Measurements from ENCODE around the gene LMBRD2. TPM values are rescaled to one million over a fixed set of nuclear protein-coding genes. Genes with fewer than 3 reads are reported as not detected.
A peak's percentile ranks its signal among the peaks of the same experiment; 100 is the strongest.

The LMBRD2 gene
- total RNA-seq, 2 experiments from 2014 or later, result 12.9 to 16.9 TPM

DNA sequence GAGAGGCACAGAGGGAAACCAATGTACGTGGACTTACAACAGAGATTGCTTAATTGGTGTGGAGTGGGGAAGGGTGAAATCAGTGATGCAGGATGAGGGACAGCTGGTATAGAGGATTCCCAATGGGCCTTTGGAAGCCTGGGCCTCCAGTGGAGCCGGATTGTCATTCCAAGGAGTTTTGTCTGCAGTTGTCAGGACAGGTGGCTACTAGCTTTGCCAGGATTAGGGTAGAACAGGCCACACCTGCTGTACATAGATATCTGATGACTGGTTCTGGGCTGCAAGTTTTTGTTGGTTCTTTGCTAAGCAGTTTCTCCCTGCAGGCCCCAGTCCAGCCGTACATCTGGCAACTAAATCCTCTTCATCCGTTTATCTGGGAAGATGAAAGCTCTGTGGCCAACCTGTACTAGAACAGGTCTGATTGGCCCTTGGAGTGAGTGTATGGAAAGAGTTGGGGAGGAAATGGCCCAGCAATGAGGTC, 4.5 kb upstream of the LMBRD2 start:
- peaks cover 67% of the 10 kb centered on the region for H3K36me3 Mint-ChIP-seq (ENCODE audit: low read depth)
- no peak overlapping the region for H3K27ac Mint-ChIP-seq
- ChIA-PET CTCF (interaction anchor here (0.9 to 1.3 kb wide), 3 partner anchors 9 to 88 kb away, joined by 3 to 5 read pairs (median 3); no protein-coding TSS in a partner anchor), POLR2A (no interaction called here)
- H3K4me3 Mint-ChIP-seq, result no peak overlapping the region
- H3K9me3 Mint-ChIP-seq, result no peaks in the 10 kb centered on the region
- DNase-seq, result no peak
- no peaks in the 10 kb centered on the region for H3K27me3 Mint-ChIP-seq
- peaks cover 73% of the 10 kb centered on the region for H3K4me1 Mint-ChIP-seq

DNA sequence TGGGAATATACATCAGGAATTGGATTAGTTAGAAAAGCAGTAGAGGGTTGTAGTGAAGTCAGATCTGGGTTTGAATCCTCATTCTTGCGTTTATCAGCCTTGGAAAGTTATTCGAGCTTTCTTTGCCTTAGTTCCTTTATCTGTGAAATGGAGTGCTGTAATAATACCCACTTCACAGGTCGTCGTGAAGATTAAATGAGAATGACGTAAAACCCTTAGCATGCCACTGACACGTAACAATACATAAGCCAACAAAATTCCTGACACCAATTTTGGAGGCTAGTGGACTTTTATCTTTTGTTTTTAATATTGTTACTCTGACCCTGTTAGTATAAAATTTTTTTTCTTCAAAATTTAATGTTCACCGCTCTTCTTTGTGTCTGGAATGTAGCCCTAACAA, 3.6 kb upstream of the LMBRD2 start:
- Mint-ChIP-seq H3K36me3 (ENCODE audit: low read depth) (peaks cover 67% of the 10 kb centered on the region), H3K4me3 (no peak overlapping the region), H3K27ac (no peak overlapping the region), H3K9me3 (no peaks in the 10 kb centered on the region), H3K27me3 (no peaks in the 10 kb centered on the region), H3K4me1 (peaks cover 72% of the 10 kb centered on the region)
- no peak for DNase-seq
- CTCF ChIA-PET, result interaction anchor here (1.1 to 1.3 kb wide), 2 partner anchors 10 to 82 kb away, joined by 3 to 5 read pairs; no protein-coding TSS in a partner anchor
- POLR2A ChIA-PET, result no interaction called here

DNA sequence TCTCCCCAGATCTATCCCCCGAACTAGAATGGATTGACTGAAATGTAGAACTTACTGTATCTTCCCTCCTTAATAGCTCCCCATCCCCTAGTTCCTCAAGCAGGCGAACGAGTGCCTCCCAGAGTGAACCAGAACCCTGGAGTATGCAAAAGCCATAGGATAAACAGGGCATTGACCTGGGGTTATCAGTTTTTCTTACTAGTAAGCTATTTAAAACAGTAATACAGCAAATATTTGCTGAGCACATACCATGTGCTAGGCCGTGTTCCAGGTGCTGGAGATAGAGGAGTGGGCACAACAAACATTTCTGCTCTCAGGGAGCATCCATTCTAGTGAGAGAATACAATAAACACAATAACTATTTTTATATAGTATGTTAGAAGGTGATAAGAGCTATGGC, 2.0 kb upstream of the LMBRD2 start:
- H3K27ac Mint-ChIP-seq, result peak overlapping the region; percentile 7
- no peak for DNase-seq
- CTCF ChIA-PET, result interaction anchor here (0.5 kb wide), 1 partner anchor 99 kb away, joined by 3 read pairs; no protein-coding TSS in a partner anchor
- no peaks in the 10 kb centered on the region for H3K9me3 Mint-ChIP-seq
- POLR2A ChIA-PET, result no interaction called here
- no peaks in the 10 kb centered on the region for H3K27me3 Mint-ChIP-seq
- H3K4me3 Mint-ChIP-seq, result peak overlapping the region; percentile 95
- H3K36me3 Mint-ChIP-seq (ENCODE audit: low read depth), result peaks cover 57% of the 10 kb centered on the region
- peaks cover 70% of the 10 kb centered on the region for H3K4me1 Mint-ChIP-seq

DNA sequence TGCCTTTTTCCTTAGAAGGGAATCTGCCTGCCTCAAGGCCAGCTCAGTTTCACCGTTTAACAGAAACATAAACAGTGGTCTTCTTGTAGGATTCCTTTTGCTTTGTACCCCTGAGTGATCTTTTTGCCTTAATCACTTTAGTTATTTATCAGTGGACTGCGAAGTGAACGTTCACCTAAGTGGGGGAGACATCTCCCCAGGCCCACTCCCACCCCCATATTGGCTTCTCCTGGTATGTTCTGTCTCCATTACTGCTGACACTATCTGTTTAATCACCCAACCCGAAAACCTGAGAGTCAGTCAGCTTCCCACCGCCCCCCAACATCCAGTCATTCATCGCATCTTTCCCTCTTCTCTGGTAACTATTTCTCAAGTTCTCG, 1.6 kb upstream of the LMBRD2 start:
- H3K9me3 Mint-ChIP-seq, result no peaks in the 10 kb centered on the region
- POLR2A ChIA-PET, result no interaction called here
- no peak for DNase-seq
- peak overlapping the region; percentile 7 for H3K27ac Mint-ChIP-seq
- no peaks in the 10 kb centered on the region for H3K27me3 Mint-ChIP-seq
- H3K4me3 Mint-ChIP-seq, result peak overlapping the region; percentile 95
- CTCF ChIA-PET, result interaction anchor here (0.5 kb wide), 1 partner anchor 99 kb away, joined by 3 read pairs; no protein-coding TSS in a partner anchor
- peaks cover 69% of the 10 kb centered on the region for H3K4me1 Mint-ChIP-seq
- peaks cover 52% of the 10 kb centered on the region for H3K36me3 Mint-ChIP-seq (ENCODE audit: low read depth)

DNA sequence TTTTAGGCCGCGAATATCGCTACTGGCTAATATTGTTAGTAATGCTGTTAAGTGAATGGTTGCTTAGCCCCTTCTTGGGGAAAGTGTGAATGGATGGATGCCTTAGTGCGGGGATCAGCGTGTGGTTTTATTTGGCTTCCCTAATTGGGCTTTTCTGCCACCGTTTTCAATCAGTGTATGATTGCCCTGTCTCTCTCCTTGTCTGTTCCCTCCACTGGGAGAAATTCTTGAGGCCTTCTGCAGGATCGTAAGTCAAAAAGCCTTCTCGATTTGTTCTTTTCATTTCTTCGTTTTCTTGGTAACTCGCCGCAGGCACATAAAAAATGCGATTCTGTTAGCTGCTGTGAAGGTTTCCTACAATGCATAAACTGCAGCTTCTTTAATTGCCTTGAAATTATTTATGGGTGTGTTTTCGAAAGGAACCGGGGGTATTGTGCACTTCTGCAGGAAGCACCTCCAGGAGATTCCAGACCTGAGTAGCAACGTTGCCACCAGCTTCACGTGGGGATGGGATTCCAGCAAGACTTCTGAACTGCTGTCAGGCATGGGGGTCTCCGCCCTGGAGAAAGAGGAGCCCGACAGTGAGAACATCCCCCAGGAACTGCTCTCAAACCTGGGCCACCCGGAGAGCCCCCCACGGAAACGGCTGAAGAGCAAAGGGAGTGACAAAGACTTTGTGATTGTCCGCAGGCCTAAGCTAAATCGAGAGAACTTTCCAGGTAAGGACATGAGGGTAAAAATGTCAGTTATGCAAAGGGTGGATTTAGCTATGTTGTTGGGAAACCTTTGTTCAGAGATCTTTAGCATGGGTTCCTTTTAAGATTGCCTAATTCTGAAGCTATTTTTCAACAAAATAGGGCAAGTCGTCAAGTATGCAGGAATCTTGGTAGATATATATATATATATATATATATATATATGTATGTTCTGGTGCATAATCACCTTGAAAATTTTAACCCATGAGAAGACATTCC, 924 bp upstream of the LMBRD2 start:
- peaks cover 65% of the 10 kb centered on the region for H3K4me1 Mint-ChIP-seq
- CTCF ChIA-PET, result interaction anchor here (1.1 to 1.7 kb wide), 2 partner anchors 11 to 538 kb away, joined by 3 to 4 read pairs; no protein-coding TSS in a partner anchor

DNA sequence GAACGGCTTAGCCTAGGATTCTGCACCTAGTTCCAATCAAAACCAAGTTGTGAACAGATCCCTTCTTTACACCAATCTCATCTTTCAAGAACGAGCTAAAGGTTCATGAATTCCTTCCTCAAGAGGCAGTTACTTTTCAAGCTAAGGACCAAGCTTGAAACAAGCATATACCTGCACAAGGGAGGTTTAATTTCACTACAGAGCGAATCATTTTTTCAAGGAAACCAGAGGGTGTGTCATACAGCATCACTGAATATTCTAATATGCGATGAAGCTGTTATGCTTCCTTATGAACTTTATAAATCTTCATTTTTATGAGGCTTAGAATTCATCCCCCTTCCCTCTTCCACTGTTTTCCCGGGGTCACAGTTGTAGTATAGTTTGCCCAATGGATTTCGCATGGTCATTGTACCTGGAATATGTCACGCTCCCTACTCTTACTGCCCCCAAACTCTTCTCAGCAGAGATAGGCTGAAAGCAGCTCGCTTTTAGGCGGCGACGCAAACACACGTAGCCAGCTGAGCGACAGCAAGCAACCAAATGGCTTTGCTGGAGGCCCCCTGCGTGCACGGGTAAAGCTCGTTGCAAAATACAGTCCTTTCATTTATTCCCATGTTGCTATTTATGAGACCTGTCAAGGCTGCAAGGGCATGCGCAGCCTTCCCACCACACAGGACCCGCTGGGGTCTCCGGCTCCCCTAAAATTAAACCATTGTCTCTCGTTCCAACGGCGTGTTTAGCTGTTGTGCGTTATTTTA, 832 bp downstream of the LMBRD2 start:
- ChIA-PET POLR2A (interaction anchor here (0.6 to 1.1 kb wide), 5 partner anchors 10 to 526 kb away, joined by 3 to 7 read pairs (median 3); partner anchors contain the start of gene NADK2), CTCF (interaction anchor here (0.8 to 1.7 kb wide), 6 partner anchors 11 to 540 kb away, joined by 3 to 5 read pairs (median 3); partner anchors contain the start of gene NADK2)
- no peaks in the 10 kb centered on the region for H3K9me3 Mint-ChIP-seq
- DNase-seq, result peak; percentile 63
- H3K36me3 Mint-ChIP-seq (ENCODE audit: low read depth), result peaks cover 33% of the 10 kb centered on the region
- no peaks in the 10 kb centered on the region for H3K27me3 Mint-ChIP-seq
- peak overlapping the region; percentile 95 for H3K4me3 Mint-ChIP-seq
- H3K4me1 Mint-ChIP-seq, result peaks cover 51% of the 10 kb centered on the region
- H3K27ac Mint-ChIP-seq, result peak overlapping the region; percentile 92

More for the DNA sequence above, 924 bp upstream of the LMBRD2 start:
- no peak for DNase-seq
- no peaks in the 10 kb centered on the region for H3K9me3 Mint-ChIP-seq
- POLR2A ChIA-PET, result interaction anchor here (1.1 kb wide), 1 partner anchor 89 kb away, joined by 3 read pairs; the partner anchor contains the start of gene NADK2
- peak overlapping the region; percentile 92 for H3K27ac Mint-ChIP-seq
- H3K27me3 Mint-ChIP-seq, result no peaks in the 10 kb centered on the region
- H3K4me3 Mint-ChIP-seq, result peak overlapping the region; percentile 95
- H3K36me3 Mint-ChIP-seq (ENCODE audit: low read depth), result peaks cover 48% of the 10 kb centered on the region

DNA sequence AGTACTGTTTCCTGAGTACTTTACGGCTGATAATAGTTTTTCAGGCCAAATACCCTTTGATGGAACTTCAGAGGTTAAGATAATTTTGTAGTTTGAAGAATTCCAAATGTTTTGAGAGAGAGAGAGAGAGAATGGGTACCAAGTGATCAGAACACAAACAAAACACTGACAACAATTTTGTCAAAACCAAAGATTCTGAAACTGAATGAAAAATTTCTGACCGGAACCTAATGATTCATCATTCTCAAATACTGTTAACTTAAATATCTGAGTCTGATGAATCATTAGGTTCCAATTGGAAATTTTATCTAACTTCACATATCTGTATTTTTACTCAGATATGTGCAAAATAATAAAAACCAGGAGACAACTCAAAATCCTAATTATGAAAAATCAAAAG, 4.0 kb downstream of the LMBRD2 start:
- DNase-seq, result no peak
- Mint-ChIP-seq H3K27ac (no peak overlapping the region), H3K27me3 (no peaks in the 10 kb centered on the region), H3K4me1 (peaks cover 25% of the 10 kb centered on the region), H3K9me3 (no peaks in the 10 kb centered on the region), H3K36me3 (ENCODE audit: low read depth) (peaks cover 14% of the 10 kb centered on the region), H3K4me3 (no peak overlapping the region)
- POLR2A ChIA-PET, result no interaction called here
- CTCF ChIA-PET, result no interaction called here

DNA sequence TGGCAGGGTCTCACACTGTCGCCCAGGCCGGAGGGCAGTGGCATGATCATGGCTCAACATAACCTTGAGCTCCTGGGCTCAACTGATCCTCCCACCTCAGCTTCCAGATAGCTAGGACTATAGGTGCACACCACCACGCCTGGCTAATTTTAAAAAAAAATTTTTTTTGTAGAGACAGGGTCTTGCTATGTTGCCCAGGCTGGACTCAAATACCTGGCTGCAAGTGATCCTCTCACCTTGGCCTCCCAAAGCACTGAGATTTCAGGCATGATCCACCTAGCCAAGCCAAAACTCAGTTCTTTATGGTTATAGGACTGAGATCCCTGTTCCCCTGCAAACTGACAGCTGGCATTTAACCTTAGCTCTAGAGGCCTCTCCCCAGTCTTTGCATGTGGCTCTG, 5.3 kb downstream of the LMBRD2 start:
- Mint-ChIP-seq H3K27me3 (no peaks in the 10 kb centered on the region), H3K9me3 (no peaks in the 10 kb centered on the region), H3K36me3 (ENCODE audit: low read depth) (peaks cover 12% of the 10 kb centered on the region), H3K4me3 (no peak overlapping the region), H3K4me1 (peaks cover 22% of the 10 kb centered on the region), H3K27ac (no peak overlapping the region)
- POLR2A ChIA-PET, result no interaction called here
- CTCF ChIA-PET, result no interaction called here
- no peak for DNase-seq

DNA sequence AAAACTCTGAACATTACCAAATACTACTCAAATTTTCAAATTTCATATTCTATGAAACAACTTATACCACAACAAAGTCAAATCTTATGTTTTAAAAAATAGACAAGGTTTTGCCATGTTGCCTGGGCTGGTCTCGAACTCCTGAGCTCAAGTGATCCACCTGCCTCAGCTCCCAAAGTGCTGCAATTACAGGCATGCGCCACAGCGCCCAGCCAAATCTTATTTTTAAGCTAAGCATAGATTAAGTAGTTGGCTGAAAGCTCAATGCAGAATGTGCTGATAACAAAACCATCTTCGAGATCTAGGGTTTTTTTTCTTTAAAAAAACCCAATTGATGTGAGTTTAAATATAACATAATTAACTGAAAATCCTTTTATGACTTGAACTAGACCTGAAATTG, 6.4 kb downstream of the LMBRD2 start:
- DNase-seq, result no peak
- Mint-ChIP-seq H3K9me3 (peaks cover 4% of the 10 kb centered on the region), H3K36me3 (ENCODE audit: low read depth) (peaks cover 22% of the 10 kb centered on the region), H3K27me3 (no peaks in the 10 kb centered on the region), H3K27ac (no peak overlapping the region), H3K4me3 (no peak overlapping the region), H3K4me1 (peaks cover 16% of the 10 kb centered on the region)
- ChIA-PET CTCF (interaction anchor here (0.6 kb wide), 1 partner anchor 293 kb away, joined by 3 read pairs; no protein-coding TSS in a partner anchor), POLR2A (no interaction called here)

DNA sequence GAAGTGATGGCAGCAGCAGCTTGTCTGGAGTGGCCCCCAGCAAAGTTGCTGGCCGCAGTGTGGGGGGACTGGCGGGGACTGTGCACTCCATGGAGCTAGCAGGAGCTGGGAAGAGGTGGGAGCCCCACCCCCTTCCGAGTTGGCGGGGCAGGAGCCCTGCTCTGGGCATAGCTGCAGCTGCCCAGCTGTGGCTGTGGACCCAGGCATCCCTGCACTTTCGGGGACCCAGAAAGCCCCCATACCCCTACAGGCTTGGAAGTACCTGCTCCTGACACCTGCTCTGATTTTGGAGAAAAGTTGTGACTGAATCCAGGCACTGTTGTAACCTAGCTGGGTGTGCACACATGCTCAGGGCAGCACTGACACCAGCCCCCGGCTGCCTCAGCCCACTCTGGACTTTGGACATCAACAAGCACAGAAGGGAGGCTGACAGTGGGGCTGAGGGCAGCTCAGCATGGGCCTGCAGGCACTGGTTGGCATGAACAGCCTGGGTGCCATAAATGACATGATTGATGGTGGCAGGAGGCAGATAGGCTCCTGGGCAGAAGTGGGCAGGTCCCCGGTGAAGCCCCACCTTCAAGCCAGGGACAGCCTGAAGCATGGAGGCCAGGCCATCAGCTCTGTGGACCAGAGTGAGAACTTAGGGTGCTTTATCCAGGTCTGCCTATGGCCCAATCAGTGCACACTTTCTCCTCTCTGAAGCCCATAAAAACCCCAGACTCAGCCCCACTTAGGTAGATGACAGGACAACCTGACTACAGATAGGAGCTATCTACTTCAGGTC, 12.6 kb downstream of the LMBRD2 start:
- CTCF ChIA-PET, result interaction anchor here (0.9 to 1.4 kb wide), 3 partner anchors 12 to 102 kb away, joined by 3 to 5 read pairs (median 3); partner anchors contain the start of gene NADK2
- Mint-ChIP-seq H3K9me3 (peaks cover 13% of the 10 kb centered on the region), H3K27me3 (no peaks in the 10 kb centered on the region), H3K36me3 (ENCODE audit: low read depth) (peaks cover 50% of the 10 kb centered on the region), H3K4me1 (no peaks in the 10 kb centered on the region), H3K4me3 (no peak overlapping the region), H3K27ac (no peak overlapping the region)
- DNase-seq, result no peak
- POLR2A ChIA-PET, result interaction anchor here (0.6 kb wide), 1 partner anchor 87 kb away, joined by 3 read pairs; no protein-coding TSS in a partner anchor

DNA sequence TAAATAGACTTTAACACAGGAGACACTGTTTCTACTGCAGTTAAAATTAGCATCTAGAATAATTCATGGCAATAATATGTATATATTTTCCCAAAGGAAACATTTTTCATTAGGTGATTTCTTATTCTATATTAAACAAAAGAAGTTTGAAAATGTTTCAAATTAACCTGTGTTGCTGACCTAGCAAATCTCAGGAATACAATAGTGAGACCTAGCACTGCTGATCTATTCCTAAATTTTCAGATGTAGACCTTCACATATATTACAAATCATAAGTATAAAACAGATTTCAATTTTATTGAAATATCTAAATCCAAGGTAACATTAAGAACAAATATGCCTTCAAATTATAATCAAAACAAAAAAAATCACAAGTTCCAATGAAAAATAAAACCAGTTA, 15.1 kb downstream of the LMBRD2 start:
- Mint-ChIP-seq H3K4me1 (no peaks in the 10 kb centered on the region), H3K4me3 (no peak overlapping the region), H3K9me3 (peaks cover 13% of the 10 kb centered on the region), H3K27me3 (no peaks in the 10 kb centered on the region), H3K36me3 (ENCODE audit: low read depth) (peaks cover 55% of the 10 kb centered on the region), H3K27ac (no peak overlapping the region)
- DNase-seq, result no peak
- POLR2A ChIA-PET, result no interaction called here
- CTCF ChIA-PET, result no interaction called here

DNA sequence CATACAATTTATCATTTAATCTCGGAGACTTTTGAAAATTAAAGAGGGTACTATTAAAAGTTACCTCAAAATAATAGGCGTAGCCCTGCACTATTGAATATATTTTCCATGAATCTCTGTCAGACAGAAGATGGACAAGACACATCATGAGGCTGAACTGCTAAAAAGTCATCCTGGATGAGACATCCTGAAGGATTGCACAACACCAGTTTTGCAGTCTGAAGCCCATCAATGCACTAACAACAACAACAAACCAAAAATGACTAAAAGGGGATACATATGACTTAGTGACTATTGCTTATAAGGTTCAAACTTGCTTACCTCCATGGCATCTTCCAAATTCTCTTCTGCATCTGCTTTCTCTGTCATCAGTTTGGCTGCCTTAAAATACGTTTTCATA, 15.7 kb downstream of the LMBRD2 start:
- Mint-ChIP-seq H3K27me3 (no peaks in the 10 kb centered on the region), H3K9me3 (peaks cover 13% of the 10 kb centered on the region), H3K36me3 (ENCODE audit: low read depth) (peaks cover 52% of the 10 kb centered on the region), H3K4me1 (no peaks in the 10 kb centered on the region), H3K4me3 (no peak overlapping the region), H3K27ac (no peak overlapping the region)
- ChIA-PET CTCF (no interaction called here), POLR2A (no interaction called here)
- DNase-seq, result no peak

Data from activated CD4-positive, alpha-beta T cell treated with anti-CD3 and anti-CD28 coated beads, Interleukin-2, amount 10 ng/mL, durations not matched to agents 7 days and 5 days (primary cell).